ENCODE data around the gene NTRK3. TPM values are rescaled to one million over a fixed set of nuclear protein-coding genes. Genes with fewer than 3 reads are reported as not detected.
A peak's percentile ranks its signal among the peaks of the same experiment; 100 is the strongest.

Gene NTRK3
- total RNA-seq, 1 donor from 2014 or later: under 0.01 TPM

GRCh38 chr15:88257311-88258092 lies 963 bp upstream of the NTRK3 start:
- DNase-seq: no peak

DNA sequence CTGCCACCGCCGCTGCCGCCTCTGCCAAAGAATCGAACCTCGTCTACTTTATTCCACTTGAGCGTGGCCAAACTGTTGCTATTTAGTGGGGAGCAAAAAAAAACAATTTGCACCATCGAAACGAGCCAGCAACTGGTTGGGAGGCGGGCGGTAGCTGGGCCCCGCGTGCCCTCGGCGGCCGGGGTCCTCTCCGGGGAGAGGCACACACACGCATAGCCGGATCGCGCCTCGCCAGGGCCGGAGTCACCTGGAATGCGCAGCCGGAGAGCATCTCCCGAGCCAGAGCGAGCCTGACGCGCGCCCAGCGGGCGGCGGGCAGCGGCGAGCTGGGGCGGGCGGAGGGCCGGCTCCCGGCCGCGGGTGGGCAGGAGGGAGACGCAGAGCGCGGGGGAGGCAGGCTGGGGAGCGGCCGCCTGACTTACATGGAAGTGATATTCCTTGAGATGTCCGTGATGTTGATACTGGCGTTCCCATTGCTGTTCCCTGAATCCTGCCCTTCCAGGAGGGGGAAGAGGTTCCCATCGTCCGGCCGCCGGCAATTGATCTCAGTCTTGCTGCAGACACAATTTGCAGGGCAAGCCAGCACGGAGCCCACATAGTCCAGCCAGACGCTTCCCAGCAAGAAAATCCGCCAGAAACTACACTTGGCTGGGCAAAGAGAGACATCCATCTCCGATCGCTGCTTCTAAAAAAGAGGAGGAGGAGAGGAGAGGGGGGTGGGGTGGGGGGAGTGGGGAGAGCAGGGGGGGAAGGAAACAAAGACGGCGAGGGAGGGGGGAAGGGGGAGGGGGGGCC lies 858 bp downstream of the NTRK3 start:
- peak; percentile 36 for DNase-seq

- no peak for DNase-seq
Observed at GRCh38 chr15:88255087-88255483, 1.5 kb downstream of the NTRK3 start.

DNA sequence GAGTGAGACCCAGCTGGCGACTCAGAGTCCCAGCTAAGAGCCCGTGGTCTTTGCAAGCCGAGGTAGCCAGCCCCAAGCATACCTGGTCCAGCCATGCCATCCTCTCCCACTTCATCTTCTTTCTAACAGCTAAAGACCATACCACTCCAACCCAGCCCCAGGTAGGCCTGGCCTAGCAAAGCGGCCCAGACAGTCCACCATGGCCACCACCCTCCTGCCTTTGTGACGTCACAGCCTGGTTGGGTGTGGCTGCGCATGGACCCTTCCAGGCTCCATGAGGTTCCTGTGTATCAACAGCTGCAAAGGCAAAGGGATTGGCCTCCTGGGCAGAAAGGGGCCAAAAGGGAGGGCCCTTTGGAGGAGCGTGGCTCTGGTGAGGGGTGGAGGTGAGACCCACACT lies 4.1 kb downstream of the NTRK3 start:
- DNase-seq: no peak

- no peak for DNase-seq
Observed at GRCh38 chr15:88250826-88251225, 5.7 kb downstream of the NTRK3 start.

DNA sequence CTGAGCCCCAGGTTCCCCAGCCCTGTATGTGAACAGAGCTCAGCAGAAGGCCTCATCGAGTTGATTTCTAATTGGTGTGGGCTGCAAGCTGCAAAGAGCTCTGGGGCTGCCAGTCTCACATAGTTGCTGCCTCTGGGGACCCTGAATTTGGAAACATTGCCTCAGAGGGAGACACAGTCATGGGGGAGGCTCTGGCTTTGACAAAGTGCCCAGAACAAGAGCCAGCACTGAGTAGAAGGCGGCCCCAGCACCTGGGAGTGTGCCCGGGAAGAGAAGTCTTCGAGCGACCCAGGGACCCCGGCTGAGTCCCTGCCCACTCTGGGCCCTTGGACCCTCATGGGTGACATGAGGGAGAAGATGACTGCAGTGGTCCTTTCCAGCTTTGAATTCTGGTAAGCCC lies 7.3 kb downstream of the NTRK3 start:
- DNase-seq: no peak

DNA sequence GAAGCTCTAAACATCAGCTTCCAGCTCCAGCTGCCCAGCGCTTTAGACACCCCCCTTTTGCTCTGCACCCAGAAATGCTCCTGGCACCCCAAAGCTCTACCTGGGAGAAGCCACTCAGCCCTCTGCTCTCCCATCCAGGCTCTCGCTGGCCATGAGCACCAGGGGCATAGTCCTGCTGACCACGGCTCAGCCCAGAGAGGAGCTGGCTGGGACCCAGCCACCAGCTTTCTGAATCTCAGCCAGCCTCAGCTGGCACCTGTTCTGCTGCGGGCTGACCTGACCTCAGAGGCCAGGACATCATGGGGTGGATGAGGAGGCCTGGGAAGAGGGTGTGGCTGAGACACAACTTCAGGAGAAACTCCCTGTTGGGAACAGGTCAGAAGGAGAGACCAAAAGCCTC lies 8.6 kb downstream of the NTRK3 start:
- no peak for DNase-seq

DNA sequence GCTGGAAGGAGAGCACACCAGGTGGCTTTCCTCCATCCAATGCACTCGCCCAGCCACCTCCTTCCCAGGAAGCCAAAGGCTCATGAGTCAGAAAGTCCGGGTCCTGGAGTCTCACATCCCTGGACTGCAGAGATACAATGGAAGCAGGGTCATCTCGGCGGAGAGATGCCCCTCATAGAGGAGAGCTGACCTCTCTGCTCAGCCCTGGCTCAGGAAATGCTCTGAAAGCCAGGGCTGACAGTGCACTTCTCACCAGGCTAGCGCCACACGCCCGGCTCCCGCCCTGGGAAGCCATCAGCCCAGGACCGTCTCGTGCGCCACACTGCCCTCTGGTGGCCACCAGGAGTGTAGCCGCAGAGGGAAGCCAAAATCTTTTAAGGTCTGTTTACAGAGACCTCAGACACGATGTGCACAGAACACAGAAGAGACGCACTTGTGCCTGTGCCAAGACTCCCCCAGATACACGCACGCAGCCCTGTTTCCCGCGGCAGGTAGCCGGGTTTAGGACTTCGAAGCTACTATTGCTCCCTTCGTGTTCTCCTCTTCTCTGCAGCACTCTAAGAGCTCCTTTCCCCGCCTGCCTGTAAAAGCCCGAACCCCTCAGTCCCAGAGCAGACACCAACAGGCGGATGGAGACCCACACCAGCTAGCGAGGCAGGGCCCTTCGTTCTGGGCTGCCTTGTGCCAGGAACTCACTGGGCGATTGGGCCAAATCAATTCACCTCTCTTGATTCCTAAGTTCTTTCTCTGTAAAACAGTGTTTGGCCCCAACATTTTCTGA lies 9.7 kb downstream of the NTRK3 start:
- peak; percentile 77 for DNase-seq

DNA sequence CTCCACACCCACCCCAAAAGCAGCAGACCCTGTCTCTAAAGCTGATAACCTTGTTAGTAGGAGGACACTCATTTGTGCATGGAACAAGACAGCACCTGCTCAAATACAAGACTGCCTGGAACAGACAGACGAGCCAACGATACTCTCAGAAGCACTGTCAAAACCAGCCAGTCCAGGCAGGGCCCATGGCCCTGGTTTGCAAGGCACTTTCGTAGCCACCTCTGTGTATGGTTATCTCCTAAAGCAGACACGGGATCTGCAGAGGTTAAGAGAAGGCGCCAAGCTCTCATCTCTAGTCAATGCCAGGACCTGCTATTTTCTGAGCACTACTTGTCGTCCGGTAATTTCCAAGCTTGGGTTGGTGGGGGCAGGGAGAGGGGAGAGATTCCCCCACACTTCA lies 10.5 kb downstream of the NTRK3 start:
- DNase-seq: no peak

DNA sequence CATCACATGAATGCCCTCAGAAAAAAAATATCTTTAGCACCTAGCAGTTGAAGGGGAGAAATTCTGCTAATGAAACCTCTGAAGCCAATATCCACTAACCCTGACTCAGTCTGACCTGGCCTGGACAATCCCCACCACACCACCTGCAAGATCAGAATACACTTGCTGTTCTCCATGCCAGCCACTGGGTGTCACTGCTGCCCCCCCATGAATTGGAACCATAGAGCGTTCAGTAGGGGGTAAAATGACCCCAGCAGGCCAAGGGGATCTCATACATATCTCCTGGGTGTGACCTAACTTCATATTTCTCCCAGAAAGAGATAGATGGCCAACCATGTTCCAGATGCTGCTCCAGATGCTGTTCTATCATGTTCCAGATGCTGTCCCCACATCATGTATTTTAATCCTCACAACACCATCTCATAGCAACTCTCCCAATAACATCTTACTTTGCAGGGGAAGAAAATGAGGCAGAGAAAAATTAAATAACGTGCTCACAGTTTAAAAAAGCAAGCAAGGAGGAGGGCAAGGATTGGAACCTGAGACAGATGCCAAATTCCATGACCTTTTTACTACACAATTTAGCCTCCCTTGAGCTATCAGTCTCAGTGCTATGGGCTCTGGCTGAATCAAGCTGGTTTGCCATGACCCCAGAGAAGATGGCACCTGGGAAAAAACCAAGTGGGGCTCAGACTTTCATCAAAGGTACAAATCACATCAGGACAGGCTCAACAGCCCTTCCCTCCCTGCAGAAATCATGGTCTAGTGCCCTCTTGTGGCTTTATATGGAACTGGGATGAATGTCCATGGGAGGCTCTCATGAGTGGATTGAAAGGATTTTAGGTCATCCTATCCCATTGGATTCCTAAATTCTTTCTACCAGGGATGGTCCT lies 12.4 kb downstream of the NTRK3 start:
- peak; percentile 47 for DNase-seq

DNA sequence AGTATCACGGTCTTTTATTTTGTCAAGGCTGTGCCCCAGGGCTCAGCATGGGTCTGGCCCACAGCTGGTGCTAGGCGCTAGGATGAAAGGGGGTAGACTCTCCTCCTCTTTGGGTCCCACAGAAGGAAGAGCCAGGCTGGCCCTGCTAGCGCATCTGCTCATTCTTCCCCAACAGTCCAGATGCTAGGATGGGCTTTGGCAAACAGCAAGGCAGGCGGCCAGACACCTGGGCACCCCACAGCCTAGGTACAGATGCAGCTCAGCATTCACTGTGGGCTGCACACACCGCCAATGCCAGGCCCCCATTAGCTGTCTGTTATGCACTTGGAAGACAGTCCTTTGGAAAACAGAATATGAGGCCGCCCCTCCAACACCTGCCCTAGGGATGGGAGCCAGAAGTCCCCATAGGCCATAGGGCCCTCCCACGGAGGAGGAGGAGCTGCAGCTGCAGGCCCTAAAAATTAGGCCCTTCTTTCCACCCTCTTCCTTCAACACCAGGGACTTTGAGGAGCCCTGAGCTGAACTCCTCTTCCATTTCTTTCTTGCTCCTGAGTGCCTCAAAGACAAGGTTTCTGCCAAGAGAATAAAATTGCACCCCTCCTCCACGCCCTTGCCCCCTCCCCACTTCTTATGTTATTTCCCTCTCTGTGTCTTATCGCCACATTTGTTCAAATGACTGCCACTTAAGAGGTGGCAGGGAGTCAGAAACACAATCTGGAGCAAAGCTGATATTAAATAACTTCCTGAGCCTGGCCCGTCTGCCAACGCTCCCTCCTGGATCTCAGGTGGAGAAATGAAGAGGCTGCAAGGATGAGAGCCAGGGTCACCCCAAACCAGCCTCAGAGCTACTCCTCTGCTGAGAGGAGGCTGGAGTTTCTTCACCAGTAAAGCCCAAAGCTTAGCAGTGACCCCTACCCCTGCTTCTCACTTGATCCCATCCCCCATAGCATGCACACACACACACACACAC lies 13.7 kb downstream of the NTRK3 start:
- no peak for DNase-seq

DNA sequence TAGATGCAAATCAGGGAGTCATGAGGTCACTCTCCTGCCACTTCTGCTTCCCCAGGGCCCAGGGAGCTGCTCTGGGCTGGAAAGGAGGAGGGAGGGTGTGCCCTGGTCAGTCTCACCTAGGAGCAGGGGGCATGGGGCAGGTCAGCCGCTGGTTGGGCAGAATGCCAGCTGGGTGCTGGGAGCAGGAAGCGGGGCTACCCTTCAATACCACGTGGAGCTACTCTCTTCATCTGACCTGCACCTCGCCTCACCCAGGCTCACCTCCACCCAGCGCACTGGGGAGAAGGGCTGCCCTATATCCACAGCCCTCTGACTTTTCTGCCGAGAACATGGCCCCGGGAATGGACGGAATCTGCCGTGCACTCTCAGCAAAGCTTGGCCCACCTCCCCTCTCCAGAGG lies 15.1 kb downstream of the NTRK3 start:
- no peak for DNase-seq

GRCh38 chr15:88241060-88241459 lies 15.5 kb downstream of the NTRK3 start:
- no peak for DNase-seq

DNA sequence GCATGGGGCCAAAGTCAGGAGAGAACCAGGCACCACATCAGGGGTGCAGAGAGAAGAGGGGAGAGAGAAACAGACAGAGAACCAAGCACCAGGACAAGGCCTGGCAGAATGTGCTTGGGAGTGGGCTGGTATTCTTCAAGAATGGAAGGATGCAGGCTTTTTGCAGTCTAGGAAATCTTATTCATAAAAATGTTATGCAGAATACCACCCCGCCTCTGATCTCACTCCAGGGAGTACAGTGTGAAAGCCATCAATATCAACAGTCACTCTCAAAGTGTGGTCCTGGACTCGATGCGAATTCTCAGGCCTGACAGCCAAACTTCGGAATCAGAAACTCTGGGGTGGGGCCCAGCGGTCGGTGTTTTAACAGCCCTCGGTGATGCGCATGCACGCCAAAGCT lies 16.9 kb downstream of the NTRK3 start:
- no peak for DNase-seq

DNA sequence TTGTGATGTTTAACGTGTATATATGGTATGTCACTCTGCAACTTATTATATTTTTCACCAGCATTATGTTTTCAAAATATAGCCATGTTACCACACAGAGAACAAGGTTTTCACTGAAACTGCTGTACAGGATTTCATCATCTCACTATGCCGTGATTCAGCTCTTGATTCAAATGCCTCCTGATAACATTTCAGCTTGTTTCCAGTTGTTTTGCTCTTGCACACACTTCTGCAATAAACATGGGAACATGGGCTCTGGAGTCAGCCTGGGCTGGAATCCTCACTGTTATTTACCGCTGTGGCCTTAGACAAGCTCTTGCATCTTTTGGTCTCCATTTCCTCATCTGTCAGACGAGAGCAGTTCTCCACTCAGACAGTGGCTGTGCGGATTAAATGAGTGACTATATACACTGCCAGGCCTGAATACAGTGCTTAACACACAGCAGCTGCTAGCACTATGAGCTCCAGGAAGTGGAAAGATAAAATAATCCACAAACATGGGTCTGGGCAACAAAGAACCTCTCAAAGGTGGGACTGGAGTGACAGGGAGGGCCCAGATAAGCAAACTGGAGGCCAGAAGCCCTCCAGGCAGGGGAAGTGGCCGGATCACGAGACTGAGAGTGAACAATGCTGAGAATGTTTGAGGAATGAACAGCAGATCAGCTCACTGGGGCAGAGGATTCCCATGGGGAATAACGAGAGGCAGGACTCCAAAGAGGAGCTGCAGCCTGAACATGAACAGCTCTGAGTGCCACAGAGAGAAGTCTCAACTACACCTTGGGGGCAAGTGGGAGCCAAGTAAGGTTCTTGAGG lies 17.7 kb downstream of the NTRK3 start:
- DNase-seq: no peak

- no peak for DNase-seq
Observed at GRCh38 chr15:88234711-88235110, 21.8 kb downstream of the NTRK3 start.

DNA sequence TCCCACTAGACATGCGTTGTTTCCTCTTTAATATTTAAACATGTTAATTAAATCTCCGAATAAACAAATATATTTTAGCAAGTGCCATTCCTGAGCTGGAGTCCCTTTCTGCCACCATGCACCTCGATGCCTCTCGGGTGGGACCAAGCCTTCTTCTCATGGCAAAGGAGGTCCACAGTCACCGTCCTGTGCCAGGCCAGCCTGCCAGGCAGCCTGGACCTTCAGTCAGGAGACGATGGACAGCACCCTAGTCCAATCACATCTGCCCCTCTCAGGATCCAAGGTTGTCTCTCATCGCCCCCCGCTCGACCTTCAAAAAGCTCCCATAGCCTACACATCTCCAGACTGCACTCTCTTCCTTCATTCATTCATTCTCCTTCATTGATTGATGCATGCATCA lies 22.6 kb downstream of the NTRK3 start:
- no peak for DNase-seq

GRCh38 chr15:88232771-88233201 lies 23.8 kb downstream of the NTRK3 start:
- no peak for DNase-seq

DNA sequence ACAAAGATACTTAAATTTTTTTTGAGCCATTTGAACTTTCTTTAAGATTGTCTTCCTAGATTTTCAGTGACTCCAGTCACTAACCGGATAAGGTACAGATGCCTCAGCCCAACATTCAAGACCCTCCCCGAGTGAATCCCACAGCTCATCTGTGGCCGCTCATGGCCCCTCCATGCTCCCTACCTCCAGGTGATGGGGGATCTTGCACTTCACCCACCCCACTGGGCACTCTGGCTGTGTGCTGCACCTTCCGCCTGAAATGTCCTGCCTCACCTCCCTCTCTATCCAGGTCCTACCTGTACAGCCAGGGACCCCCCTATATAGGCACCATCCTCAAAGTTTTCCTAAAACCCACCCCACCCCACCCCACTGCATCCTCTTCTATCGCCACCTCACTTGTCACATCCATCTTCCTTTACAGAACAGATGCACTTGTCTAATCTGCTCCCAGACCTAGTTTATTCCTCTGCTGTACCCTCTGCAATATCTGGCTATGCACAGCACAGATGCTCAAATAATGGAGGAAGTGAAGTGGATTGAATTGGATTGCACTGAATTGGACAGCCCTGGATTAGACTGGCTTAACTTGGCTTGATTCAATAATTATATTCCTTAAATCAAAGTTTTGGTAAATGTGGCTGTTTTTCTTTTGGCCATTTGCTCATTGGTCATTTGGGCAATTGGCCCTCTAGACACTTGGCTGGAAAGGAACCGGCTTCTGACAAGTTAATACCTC lies 24.5 kb downstream of the NTRK3 start:
- DNase-seq: no peak

Measured in dermis blood vessel endothelial cell (primary cell).